Liver (tissue), 9 donors: Measurements from ENCODE around the gene WDR77. TPM values are rescaled to one million over a fixed set of nuclear protein-coding genes. Genes with fewer than 3 reads are reported as not detected.

Source experiments
- DNase-seq: peaks from one replicate; pipeline ENCODE4 v3.0.0-alpha.2; 2017; ENCODE audit warnings: low spot score
- H3K27ac ChIP-seq, 2 donors: one replicate each; pipeline ENCODE4 v1.7.0; 2013; ENCODE audit warnings: inconsistent platforms in 2 of 2, low read length in 2 of 2, control low read depth in 1 of 2, low read depth in 1 of 2, mild to moderate bottlenecking in 1 of 2
- H3K27me3 ChIP-seq, 4 donors: one replicate each; pipeline versions ENCODE4 v1.6.1 to v1.7.0; 2013; ENCODE audit warnings: low read length in 3 of 4, inconsistent platforms in 1 of 4, mild to moderate bottlenecking in 1 of 4, moderate library complexity in 1 of 4; ENCODE audit not compliant: control insufficient read depth in 4 of 4, insufficient read depth in 4 of 4
- H3K36me3 ChIP-seq, 4 donors: one replicate each; pipeline versions ENCODE4 v1.6.1 to v1.7.0; 2013; ENCODE audit warnings: low read length in 3 of 4, mild to moderate bottlenecking in 3 of 4, low read depth in 1 of 4, moderate library complexity in 1 of 4; ENCODE audit not compliant: control insufficient read depth in 4 of 4, insufficient read depth in 3 of 4
- H3K4me1 ChIP-seq, 4 donors: one replicate each; pipeline versions ENCODE4 v1.6.1 to v1.7.0; 2013; ENCODE audit warnings: low read length in 3 of 4, mild to moderate bottlenecking in 3 of 4, moderate library complexity in 1 of 4; ENCODE audit not compliant: control insufficient read depth in 4 of 4, insufficient read depth in 4 of 4
- H3K4me3 ChIP-seq, 3 donors: one replicate each; pipeline versions ENCODE4 v1.6.1 to v1.7.0; 2013; ENCODE audit warnings: low read length in 3 of 3, control low read depth in 1 of 3, low read depth in 1 of 3, mild to moderate bottlenecking in 1 of 3
- H3K9ac ChIP-seq, 2 donors: one replicate each; pipeline ENCODE4 v1.7.0; 2013; ENCODE audit warnings: low read length in 2 of 2, mild to moderate bottlenecking in 2 of 2, moderate library complexity in 2 of 2, control low read depth in 1 of 2, low read depth in 1 of 2
- H3K9me3 ChIP-seq, 4 donors: one replicate each; pipeline versions ENCODE4 v1.6.1 to v1.7.0; 2013; ENCODE audit warnings: low read length in 3 of 4; ENCODE audit not compliant: control insufficient read depth in 4 of 4
- ATF3 ChIP-seq: IDR thresholded peaks from 2 replicates; pipeline ENCODE4 v1.6.1; 2016; ENCODE audit warnings: antibody characterized with exemption
- CTCF ChIP-seq: fragments of 150-350 bp; IDR thresholded peaks from 2 replicates; pipeline ENCODE4 v1.5.1; 2017; ENCODE audit warnings: improper control_type of control experiment, low read depth, low read length; ENCODE audit not compliant: missing input control
- EGR1 ChIP-seq, 2 donors: IDR thresholded peaks; 2 replicates each; pipeline ENCODE4 v1.6.1; 2016 to 2018; ENCODE audit warnings: antibody characterized with exemption in 2 of 2, low read depth in 2 of 2
- GABPA ChIP-seq, 2 donors: IDR thresholded peaks in 1 of 2; conservative IDR thresholded peaks in 1 of 2; 2 replicates each; pipeline ENCODE4 v1.6.1; 2016; ENCODE audit warnings: antibody characterized with exemption in 2 of 2, mild to moderate bottlenecking in 1 of 2, moderate library complexity in 1 of 2
- HNF4A ChIP-seq, 2 donors: conservative IDR thresholded peaks; 2 replicates each; pipeline ENCODE4 v1.6.1; 2016; ENCODE audit warnings: antibody characterized with exemption in 2 of 2, mild to moderate bottlenecking in 2 of 2
- HNF4G ChIP-seq: IDR thresholded peaks from 2 replicates; pipeline ENCODE4 v1.6.1; 2016; ENCODE audit warnings: antibody characterized with exemption
- MAX ChIP-seq: IDR thresholded peaks from 2 replicates; pipeline ENCODE4 v1.6.1; 2016; ENCODE audit warnings: antibody characterized with exemption
- RAD21 ChIP-seq, 2 donors: IDR thresholded peaks; 2 replicates each; pipeline ENCODE4 v1.6.1; 2016; ENCODE audit warnings: antibody characterized with exemption in 2 of 2, mild to moderate bottlenecking in 2 of 2
- REST ChIP-seq: IDR thresholded peaks from 2 replicates; pipeline ENCODE4 v1.6.1; 2016; ENCODE audit warnings: antibody characterized with exemption, mild to moderate bottlenecking
- SP1 ChIP-seq: IDR thresholded peaks from 2 replicates; pipeline ENCODE4 v1.6.1; 2018; ENCODE audit warnings: antibody characterized with exemption, mild to moderate bottlenecking
- TAF1 ChIP-seq: conservative IDR thresholded peaks from 2 replicates; pipeline ENCODE4 v1.6.1; 2016; ENCODE audit warnings: antibody characterized with exemption, mild to moderate bottlenecking
- YY1 ChIP-seq: IDR thresholded peaks from 2 replicates; pipeline ENCODE4 v1.6.1; 2016; ENCODE audit warnings: antibody characterized with exemption, mild to moderate bottlenecking
- ZBTB33 ChIP-seq: IDR thresholded peaks from 2 replicates; pipeline ENCODE4 v1.6.1; 2016; ENCODE audit warnings: antibody characterized with exemption
- WGBS: extraction: QIAGEN DNeasy Blood & Tissue Kit; methylation state at CpG from one replicate; pipeline ENCODE4 v1.1.7; 2013; 5-methylcytosine and 5-hydroxymethylcytosine counted together
- polyA plus RNA-seq, 2 donors: library from polyadenylated mRNA; stranded (reverse) in 1 of 2; unstranded in 1 of 2; fragments of 200-250 nt in 1 of 2; fragments of >200 nt in 1 of 2; fragmentation: Nextera tagmentation in 1 of 2; extraction: Ambion mirVana in 1 of 2; gene quantifications; one replicate each; pipeline versions ENCODE4 v1.2.1 to v1.2.3, GENCODE V29; 2013 to 2015
- total RNA-seq, 2 donors: library from RNA; depleted of rRNA; stranded (reverse); fragments of >200 nt; gene quantifications; one replicate each; pipeline ENCODE4 v1.2.3, GENCODE V29; 2014
- donor health status: healthy.
- donor health status: healthy.
- donor health status: healthy.
- donor health status: healthy.
- donor health status: healthy.

Gene WDR77
- total and polyA plus RNA-seq, 4 donors: 12.7 to 25.3 (median 19.9) TPM

GRCh38 chr1:111497592-111497991 lies 48.5 kb upstream of the WDR77 start:
- no peaks in the 10 kb centered on the region for H3K4me1 ChIP-seq
- no peaks in the 10 kb centered on the region for H3K27me3 ChIP-seq
- H3K36me3 ChIP-seq: no peaks in the 10 kb centered on the region
- H3K9ac ChIP-seq: no peak overlapping the region
- WGBS: 78% methylated on average over 5 of the region's 5 CpGs
- DNase-seq: no peak
- no peaks in the 10 kb centered on the region for H3K9me3 ChIP-seq
- no peak for TF ChIP-seq MAX
- TF ChIP-seq REST: no peak
- no peak for TF ChIP-seq HNF4G
- TF ChIP-seq ZBTB33: no peak
- TF ChIP-seq SP1: no peak
- TF ChIP-seq GABPA (IDR thresholded peaks at IDR 0.05 in 1 of 2, conservative IDR thresholded peaks at IDR 0.05 in 1 of 2): no peak
- no peak for TF ChIP-seq RAD21 (IDR thresholded peaks at IDR 0.05)
- no peak for TF ChIP-seq HNF4A (conservative IDR thresholded peaks at IDR 0.05)
- no peak for TF ChIP-seq EGR1 (IDR thresholded peaks at IDR 0.05; ENCODE audit: low read depth in 2 of 2)
- TF ChIP-seq ATF3: no peak
- no peak for TF ChIP-seq TAF1
- no peak for TF ChIP-seq CTCF
- H3K27ac ChIP-seq: no peak overlapping the region
- no peak overlapping the region for H3K4me3 ChIP-seq

GRCh38 chr1:111496398-111496797 lies 47.3 kb upstream of the WDR77 start:
- TF ChIP-seq YY1: no peak
- H3K27me3 ChIP-seq: no peaks in the 10 kb centered on the region
- no peaks in the 10 kb centered on the region for H3K9me3 ChIP-seq
- H3K4me3 ChIP-seq: no peak overlapping the region
- H3K36me3 ChIP-seq: no peaks in the 10 kb centered on the region
- H3K4me1 ChIP-seq: no peaks in the 10 kb centered on the region
- no peak for DNase-seq
- no peak overlapping the region for H3K9ac ChIP-seq
- no peak overlapping the region for H3K27ac ChIP-seq
- WGBS: 86% methylated on average over 4 of the region's 4 CpGs
